Brain microvascular endothelial cell (primary cell): ENCODE measurements around the gene PSMD9.
A peak's percentile ranks its signal among the peaks of the same experiment; 100 is the strongest.

ENCODE experiments used
- DNase-seq: peaks from one replicate; pipeline ENCODE4 v3.0.0-alpha.2; 2020
- H3K27ac ChIP-seq: fragments of 250-450 bp; sonication (Bioruptor Pico); 2 replicates; pipeline ENCODE4 v1.5.1; 2020; ENCODE audit warnings: mild to moderate bottlenecking, moderate library complexity
- H3K27me3 ChIP-seq: fragments of 250-450 bp; sonication (Bioruptor Pico); replicated peaks from 2 replicates; pipeline ENCODE4 v1.5.1; 2020; ENCODE audit warnings: mild to moderate bottlenecking
- H3K36me3 ChIP-seq: fragments of 250-450 bp; sonication (Bioruptor Pico); replicated peaks from 2 replicates; pipeline ENCODE4 v1.5.1; 2020; ENCODE audit warnings: mild to moderate bottlenecking
- H3K4me3 ChIP-seq: 2 replicates; pipeline ENCODE4 v1.5.1; 2011; ENCODE audit warnings: low read depth, mild to moderate bottlenecking, control low read depth, low read length, moderate library complexity
- CTCF ChIP-seq: IDR thresholded peaks from 2 replicates; pipeline ENCODE4 v1.5.1; 2011; ENCODE audit warnings: low read depth, mild to moderate bottlenecking, moderate library complexity, low read length, control low read depth, inconsistent platforms; ENCODE audit errors: missing control alignments
- in situ Hi-C: cut with HindIII; loops from 2 replicates; pipeline ENCODE4 v1.10.0; 2017; ENCODE audit warnings: low sequenced_read_pairs, low pct_ligation_motif_present

Gene PSMD9

GRCh38 chr12:121939992-121940766, 51.6 kb downstream of the PSMD9 start:
- in situ Hi-C loops: no loop called here
- TF ChIP-seq CTCF: no peak

GRCh38 chr12:121942145-121942718, 53.6 kb downstream of the PSMD9 start:
- Histone ChIP-seq H3K27ac (peak overlapping the region; percentile 84), H3K4me3 (no peak overlapping the region), H3K27me3 (no peaks in the 10 kb centered on the region), H3K36me3 (peaks cover 3% of the 10 kb centered on the region)
- in situ Hi-C loops: no loop called here
- peak; percentile 70 for DNase-seq
- no peak for TF ChIP-seq CTCF

More at GRCh38 chr12:121939992-121940766, 51.6 kb downstream of the PSMD9 start:
- Histone ChIP-seq H3K27ac (peak overlapping the region; percentile 51), H3K36me3 (peaks cover 3% of the 10 kb centered on the region), H3K27me3 (no peaks in the 10 kb centered on the region), H3K4me3 (no peak overlapping the region)
- no peak for DNase-seq

GRCh38 chr12:121943926-121944325, 55.3 kb downstream of the PSMD9 start:
- no peak for TF ChIP-seq CTCF
- H3K36me3 ChIP-seq: peaks cover 2% of the 10 kb centered on the region
- H3K27me3 ChIP-seq: no peaks in the 10 kb centered on the region
- H3K27ac ChIP-seq: no peak overlapping the region
- DNase-seq: no peak
- no peak overlapping the region for H3K4me3 ChIP-seq
- in situ Hi-C loops: no loop called here

GRCh38 chr12:121946313-121947025, 57.9 kb downstream of the PSMD9 start:
- Histone ChIP-seq H3K27me3 (no peaks in the 10 kb centered on the region), H3K36me3 (peaks cover 2% of the 10 kb centered on the region), H3K4me3 (no peak overlapping the region), H3K27ac (no peak overlapping the region)
- in situ Hi-C loops: no loop called here
- DNase-seq: no peak
- no peak for TF ChIP-seq CTCF

- in situ Hi-C loops: no loop called here
- Histone ChIP-seq H3K27ac (no peak overlapping the region), H3K27me3 (no peaks in the 10 kb centered on the region), H3K36me3 (peaks cover 2% of the 10 kb centered on the region), H3K4me3 (no peak overlapping the region)
- peak; percentile 16 for DNase-seq
- TF ChIP-seq CTCF: no peak
These were observed 59.4 kb downstream of the PSMD9 start for GRCh38 chr12:121947981-121948380.
